Testis (tissue), 3 donors: ENCODE measurements around the gene PPP6R3. TPM values are rescaled to one million over a fixed set of nuclear protein-coding genes. Genes with fewer than 3 reads are reported as not detected.

ENCODE experiments used
- DNase-seq: peaks from one replicate; pipeline ENCODE4 v3.0.0-alpha.2; 2019
- H3K27ac ChIP-seq, 2 donors: fragments of 200-600 bp; sonication (generic); one replicate each; pipeline ENCODE4 v1.5.1; 2019
- H3K27me3 ChIP-seq: fragments of 200-600 bp; sonication (generic); one replicate; pipeline ENCODE4 v1.5.1; 2019
- H3K36me3 ChIP-seq: fragments of 200-600 bp; sonication (generic); one replicate; pipeline ENCODE4 v1.5.1; 2017; ENCODE audit warnings: low read depth; ENCODE audit errors: missing control alignments
- H3K4me1 ChIP-seq: fragments of 200-600 bp; sonication (generic); one replicate; pipeline ENCODE4 v1.5.1; 2019
- H3K4me3 ChIP-seq, 2 donors: fragments of 200-600 bp; sonication (generic); one replicate each; pipeline ENCODE4 v1.5.1; 2017 to 2019
- H3K9me3 ChIP-seq: fragments of 200-600 bp; sonication (generic); one replicate; pipeline ENCODE4 v1.5.1; 2017
- POLR2A ChIP-seq: fragments of 450-650 bp; IDR thresholded peaks from one replicate; pipeline ENCODE4 v1.6.1; 2017; ENCODE audit warnings: antibody characterized with exemption, mild to moderate bottlenecking, moderate library complexity
- WGBS, 2 donors: methylation state at CpG; one replicate each; pipeline ENCODE4 v1.1.5; 2018; 5-methylcytosine and 5-hydroxymethylcytosine counted together
- intact Hi-C: fragments of 100-400 bp; cut with DNase I; formaldehyde crosslinking; loops from one replicate; pipeline ENCODE4 v1.15.1; 2023; ENCODE audit warnings: low total_unique reads
- polyA plus RNA-seq: library from polyadenylated mRNA; stranded (reverse); fragments of 350-450 nt; fragmentation: Illumina TruSeq; extraction: RNeasy Lipid Tissue Mini Kit (QIAGEN cat#74804); gene quantifications from one replicate; pipeline ENCODE4 v1.2.3, GENCODE V29; 2014; ENCODE audit warnings: low read depth, low replicate concordance; ENCODE audit not compliant: insufficient read depth
- total RNA-seq, 2 donors: library from RNA; depleted of rRNA; stranded (reverse); fragments of >200 nt; gene quantifications; one replicate each; pipeline ENCODE4 v1.2.3, GENCODE V29; 2016
- TF ChIP-seq, protein P1 (sequence below), 3 experiments: fragments of 450-650 bp in 2 of 3; fragments of 200-600 bp in 1 of 3; sonication (generic) in 1 of 3; IDR thresholded peaks; one replicate each; pipeline ENCODE4 v1.5.1; 2016 to 2019; ENCODE audit warnings: antibody characterized with exemption in 3 of 3, mild to moderate bottlenecking in 2 of 3, moderate library complexity in 1 of 3

PPP6R3 gene
- total and polyA plus RNA-seq, 3 donors from 2014 or later = 88.5 to 190 (median 188) TPM

DNA sequence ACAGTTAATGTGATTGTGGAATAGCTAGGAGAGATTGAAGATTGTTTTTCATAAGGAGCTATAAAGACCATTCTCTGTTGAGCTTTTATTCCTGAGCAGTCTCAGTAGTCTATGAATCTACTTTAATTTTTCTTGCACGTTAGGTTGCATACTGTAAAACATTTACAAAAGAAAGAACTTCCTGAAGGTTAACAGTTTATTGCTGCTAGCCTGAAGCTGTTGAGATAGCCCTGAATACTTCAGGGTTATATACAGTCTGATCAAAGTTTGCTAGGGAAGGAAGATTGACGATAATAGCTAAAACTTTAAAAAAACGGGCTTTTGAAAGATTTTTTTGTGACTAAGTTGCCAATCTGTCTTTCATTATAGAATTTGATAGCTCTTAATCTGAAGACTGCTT, 64.8 kb downstream of the PPP6R3 start:
- Histone ChIP-seq H3K4me1 (peaks cover 15% of the 10 kb centered on the region), H3K4me3 (no peak overlapping the region), H3K9me3 (no peaks in the 10 kb centered on the region), H3K36me3 (no peaks in the 10 kb centered on the region), H3K27ac (no peak overlapping the region), H3K27me3 (no peaks in the 10 kb centered on the region)
- TF ChIP-seq POLR2A = no peak
- TF ChIP-seq, protein P1, sequence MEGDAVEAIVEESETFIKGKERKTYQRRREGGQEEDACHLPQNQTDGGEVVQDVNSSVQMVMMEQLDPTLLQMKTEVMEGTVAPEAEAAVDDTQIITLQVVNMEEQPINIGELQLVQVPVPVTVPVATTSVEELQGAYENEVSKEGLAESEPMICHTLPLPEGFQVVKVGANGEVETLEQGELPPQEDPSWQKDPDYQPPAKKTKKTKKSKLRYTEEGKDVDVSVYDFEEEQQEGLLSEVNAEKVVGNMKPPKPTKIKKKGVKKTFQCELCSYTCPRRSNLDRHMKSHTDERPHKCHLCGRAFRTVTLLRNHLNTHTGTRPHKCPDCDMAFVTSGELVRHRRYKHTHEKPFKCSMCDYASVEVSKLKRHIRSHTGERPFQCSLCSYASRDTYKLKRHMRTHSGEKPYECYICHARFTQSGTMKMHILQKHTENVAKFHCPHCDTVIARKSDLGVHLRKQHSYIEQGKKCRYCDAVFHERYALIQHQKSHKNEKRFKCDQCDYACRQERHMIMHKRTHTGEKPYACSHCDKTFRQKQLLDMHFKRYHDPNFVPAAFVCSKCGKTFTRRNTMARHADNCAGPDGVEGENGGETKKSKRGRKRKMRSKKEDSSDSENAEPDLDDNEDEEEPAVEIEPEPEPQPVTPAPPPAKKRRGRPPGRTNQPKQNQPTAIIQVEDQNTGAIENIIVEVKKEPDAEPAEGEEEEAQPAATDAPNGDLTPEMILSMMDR (IDR thresholded peaks at IDR 0.05) = no peak
- intact Hi-C loops = no loop called here
- no peak for DNase-seq
- 52 to 55% methylated on average over 3 of the region's 3 CpGs for WGBS, 2 donors

DNA sequence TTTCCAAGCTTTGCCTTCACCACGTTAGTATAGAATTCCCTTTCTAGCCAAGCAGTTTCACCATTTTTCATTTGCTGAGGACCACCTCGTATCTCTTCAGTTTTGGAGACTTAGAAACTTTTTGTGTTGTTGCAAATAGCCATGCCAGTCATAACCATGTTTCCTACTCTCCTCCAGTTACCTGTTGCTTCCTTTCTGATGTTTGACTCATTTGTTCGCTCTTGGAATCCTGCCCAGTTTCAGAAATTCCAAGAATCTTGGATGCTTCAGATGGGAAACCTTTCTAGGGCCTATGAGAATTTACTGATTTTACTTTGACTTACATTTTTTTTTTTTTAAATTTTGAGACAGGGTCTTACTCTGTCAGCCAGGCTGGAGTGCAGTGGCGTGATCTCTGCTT, 65.4 kb downstream of the PPP6R3 start:
- WGBS, 2 donors = 68 to 85% methylated on average over 4 of the region's 4 CpGs
- TF ChIP-seq POLR2A = no peak
- intact Hi-C loops = no loop called here
- Histone ChIP-seq H3K27me3 (no peaks in the 10 kb centered on the region), H3K4me1 (peaks cover 15% of the 10 kb centered on the region), H3K36me3 (no peaks in the 10 kb centered on the region), H3K9me3 (no peaks in the 10 kb centered on the region), H3K4me3 (no peak overlapping the region), H3K27ac (no peak overlapping the region)
- no peak for DNase-seq

DNA sequence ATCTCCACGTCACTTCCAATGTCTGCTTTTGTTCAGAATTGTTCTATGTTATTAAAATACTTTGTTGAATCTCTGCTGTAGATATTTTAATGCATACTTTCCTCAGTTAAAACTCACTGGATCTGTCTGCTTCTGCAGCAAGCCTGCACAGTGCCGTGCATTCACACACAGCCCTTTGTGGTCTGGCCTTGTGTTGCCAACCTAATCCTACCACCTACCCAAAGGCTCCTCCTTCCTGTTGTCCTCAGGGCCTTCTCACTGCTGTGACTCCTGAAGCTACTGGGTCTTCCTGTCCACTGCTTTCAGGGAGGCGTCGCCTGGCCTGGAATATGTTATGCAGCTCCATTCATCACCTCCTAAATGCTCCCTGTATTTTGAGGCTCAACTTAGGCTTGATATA, 67.0 kb downstream of the PPP6R3 start:
- TF ChIP-seq POLR2A = no peak
- TF ChIP-seq, protein P1 (IDR thresholded peaks at IDR 0.05) = no peak
- Histone ChIP-seq H3K4me3 (no peak overlapping the region), H3K9me3 (no peaks in the 10 kb centered on the region), H3K27me3 (no peaks in the 10 kb centered on the region), H3K36me3 (no peaks in the 10 kb centered on the region), H3K4me1 (peaks cover 15% of the 10 kb centered on the region), H3K27ac (no peak overlapping the region)
- intact Hi-C loops = no loop called here
- no peak for DNase-seq
- 90 to 92% methylated on average over 4 of the region's 4 CpGs for WGBS, 2 donors

DNA sequence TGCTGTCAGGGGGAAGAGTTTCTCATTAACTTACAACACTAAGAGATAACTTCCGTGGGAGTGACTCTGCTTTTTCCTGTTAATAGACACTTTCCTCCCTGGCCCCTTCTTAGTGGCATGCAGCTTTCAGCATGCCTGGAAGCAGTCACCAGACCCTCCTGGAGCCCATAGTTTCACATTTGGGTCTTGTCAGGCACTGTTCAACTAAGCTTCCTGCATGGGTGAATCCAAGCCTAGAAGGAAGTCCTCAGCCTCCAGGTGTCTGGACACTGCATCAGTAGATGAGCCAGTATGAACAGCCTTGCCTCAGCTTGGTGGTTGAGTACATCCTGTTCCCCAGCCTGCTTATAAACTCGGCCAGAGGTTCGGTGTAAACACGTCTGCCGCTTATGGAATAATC, 68.1 kb downstream of the PPP6R3 start:
- H3K36me3 ChIP-seq = no peaks in the 10 kb centered on the region
- WGBS, 2 donors = 41 to 47% methylated on average over 5 of the region's 5 CpGs
- no peak for DNase-seq
- no peak overlapping the region for H3K4me3 ChIP-seq
- no peak overlapping the region for H3K27ac ChIP-seq
- intact Hi-C loops = no loop called here
- H3K9me3 ChIP-seq = no peaks in the 10 kb centered on the region
- TF ChIP-seq, protein P1 (IDR thresholded peaks at IDR 0.05) = no peak
- no peak for TF ChIP-seq POLR2A
- peaks cover 15% of the 10 kb centered on the region for H3K4me1 ChIP-seq
- H3K27me3 ChIP-seq = no peaks in the 10 kb centered on the region

DNA sequence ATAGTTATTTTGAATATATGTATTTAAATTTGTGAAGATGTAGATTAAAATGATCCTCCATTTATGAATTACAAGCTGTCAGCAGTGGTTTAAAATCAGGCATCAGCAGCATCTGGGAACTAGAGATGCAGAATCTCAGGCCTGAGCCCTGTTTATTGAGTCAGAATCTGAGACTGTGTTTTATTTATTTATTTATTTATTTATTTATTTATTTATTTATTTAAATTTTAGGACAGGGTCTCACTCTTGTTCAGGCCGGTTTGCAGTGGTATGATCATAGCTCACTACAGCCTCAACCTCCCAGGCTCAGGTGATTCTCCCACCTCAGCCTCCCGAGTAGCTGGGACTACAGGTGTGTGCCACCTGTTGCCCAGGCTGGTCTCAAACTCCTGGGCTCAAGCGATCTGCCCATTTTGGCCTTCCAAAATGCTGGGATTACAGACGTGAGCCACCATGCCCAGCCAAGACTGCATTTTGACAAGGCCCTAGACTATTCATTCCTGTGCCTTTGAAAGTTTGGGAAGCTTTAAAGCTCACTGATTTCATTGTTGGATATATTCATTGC, 70.7 kb downstream of the PPP6R3 start:
- no peak for TF ChIP-seq POLR2A
- TF ChIP-seq, protein P1 (IDR thresholded peaks at IDR 0.05) = no peak
- no peaks in the 10 kb centered on the region for H3K4me1 ChIP-seq
- no peak overlapping the region for H3K4me3 ChIP-seq
- 94 to 98% methylated on average over 4 of the region's 4 CpGs for WGBS, 2 donors
- no peak overlapping the region for H3K27ac ChIP-seq
- no peak for DNase-seq
- H3K9me3 ChIP-seq = no peaks in the 10 kb centered on the region
- no peaks in the 10 kb centered on the region for H3K36me3 ChIP-seq
- no peaks in the 10 kb centered on the region for H3K27me3 ChIP-seq
- intact Hi-C loops = no loop called here
